GM18868 (cell line): ENCODE measurements around the gene ZC3HAV1.
"Not testable (repeated sequence)": the region's sequence is repeated elsewhere in the genome, so short reads cannot be mapped to it uniquely, and the experiment has no call there.

ENCODE experiments used
- ATAC-seq: cut with Tn5 transposase; IDR thresholded peaks from one replicate; pipeline ENCODE4 v1.9.1; 2021; ENCODE audit warnings: mild to moderate bottlenecking, moderate library complexity; ENCODE audit not compliant: unreplicated experiment

ZC3HAV1 gene

DNA sequence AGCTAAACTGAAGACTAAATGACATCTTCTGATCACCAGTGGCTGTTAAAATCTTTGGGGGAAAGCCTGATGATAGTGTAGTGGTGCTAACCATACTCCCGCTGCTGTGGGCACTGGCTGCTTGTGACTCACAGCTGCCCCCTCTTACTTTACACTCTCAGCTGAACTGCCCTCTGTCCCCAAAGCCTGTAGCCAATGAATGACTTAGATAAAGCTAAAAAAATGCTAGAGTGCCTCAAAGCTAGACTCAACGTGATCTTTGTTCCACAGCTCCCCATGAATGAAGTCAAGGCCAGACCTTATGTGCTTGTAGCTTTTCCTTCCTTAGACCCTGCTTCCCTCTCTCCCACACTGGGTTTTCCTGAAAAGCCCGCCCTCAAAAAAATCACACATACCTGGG, 80.2 kb downstream of the ZC3HAV1 start:
- ATAC-seq, result no peak

DNA sequence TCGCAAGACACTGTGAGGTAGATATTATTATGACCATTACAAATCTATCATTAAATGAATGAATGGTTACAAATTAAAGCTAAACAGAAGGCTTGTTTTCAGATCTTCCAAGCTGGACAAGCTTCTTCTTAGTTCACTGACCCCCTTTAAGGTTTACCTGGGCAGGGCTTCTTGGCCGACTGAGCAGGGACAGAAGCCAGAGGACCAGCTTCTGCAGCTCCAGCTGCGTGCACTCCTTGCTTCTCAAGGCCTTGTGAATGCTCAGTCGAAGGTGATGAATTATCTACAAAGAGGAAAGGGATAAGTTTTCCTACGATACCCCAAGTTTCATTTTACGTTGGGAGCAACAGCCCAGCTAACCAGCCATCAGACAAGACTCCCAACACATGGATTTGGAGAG, 83.0 kb downstream of the ZC3HAV1 start:
- ATAC-seq, result no peak

DNA sequence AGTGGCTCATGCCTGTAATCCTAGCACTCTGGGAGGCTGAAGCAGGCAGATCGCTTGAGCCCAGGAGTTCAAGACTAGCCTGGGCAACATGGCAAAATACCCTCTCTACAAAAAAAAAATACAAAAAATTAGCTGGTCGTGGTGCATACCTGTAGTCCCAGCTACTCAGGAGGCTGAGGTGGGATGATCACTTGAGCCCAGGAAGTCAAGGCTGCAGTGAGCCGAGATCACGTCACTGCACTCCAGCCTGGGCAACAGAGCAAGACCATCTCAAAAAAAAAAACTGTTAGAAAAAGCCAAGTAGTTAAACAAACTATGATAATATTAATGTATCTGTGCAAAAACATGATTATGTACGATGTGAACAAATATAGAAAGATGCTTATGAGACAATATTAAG, 83.7 kb downstream of the ZC3HAV1 start:
- ATAC-seq, result not testable (repeated sequence)

DNA sequence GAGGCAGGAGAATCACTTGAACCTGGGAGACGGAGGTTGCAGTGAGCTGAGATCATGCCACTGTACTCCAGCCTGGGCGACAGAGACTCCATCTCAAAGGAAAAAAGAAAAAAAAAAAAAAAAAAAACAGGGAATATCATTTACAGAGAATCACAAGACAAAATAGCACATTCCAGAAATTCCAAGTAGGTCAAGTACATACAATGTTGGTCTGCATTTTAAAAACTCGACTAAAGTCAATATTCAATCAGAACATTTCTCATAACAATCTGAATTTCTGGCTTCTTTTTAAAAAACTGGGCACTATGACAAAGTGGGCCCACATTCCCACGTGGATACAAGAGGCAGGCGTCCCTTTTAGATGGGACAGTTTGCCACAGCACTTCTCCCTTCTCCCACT, 86.4 kb downstream of the ZC3HAV1 start:
- ATAC-seq, result no peak

DNA sequence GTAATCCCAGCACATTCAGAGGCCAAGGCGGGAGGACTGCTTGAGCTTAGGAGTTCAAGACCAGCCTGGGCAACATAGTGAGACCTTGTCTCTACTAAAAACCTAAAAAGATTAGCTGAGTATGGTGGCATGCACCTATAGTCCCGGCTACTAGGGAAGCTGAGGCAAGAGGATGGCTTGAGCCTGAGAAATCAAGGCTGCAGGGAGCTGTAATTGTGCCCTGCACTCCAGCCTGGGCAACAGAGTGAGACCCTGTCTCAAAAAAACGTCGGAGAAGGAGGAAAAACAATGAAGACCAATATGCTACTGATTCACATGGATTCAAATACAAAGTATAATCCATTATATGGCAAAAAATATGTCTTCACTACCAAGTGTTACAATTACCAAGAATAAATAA, 87.2 kb downstream of the ZC3HAV1 start:
- no peak for ATAC-seq

DNA sequence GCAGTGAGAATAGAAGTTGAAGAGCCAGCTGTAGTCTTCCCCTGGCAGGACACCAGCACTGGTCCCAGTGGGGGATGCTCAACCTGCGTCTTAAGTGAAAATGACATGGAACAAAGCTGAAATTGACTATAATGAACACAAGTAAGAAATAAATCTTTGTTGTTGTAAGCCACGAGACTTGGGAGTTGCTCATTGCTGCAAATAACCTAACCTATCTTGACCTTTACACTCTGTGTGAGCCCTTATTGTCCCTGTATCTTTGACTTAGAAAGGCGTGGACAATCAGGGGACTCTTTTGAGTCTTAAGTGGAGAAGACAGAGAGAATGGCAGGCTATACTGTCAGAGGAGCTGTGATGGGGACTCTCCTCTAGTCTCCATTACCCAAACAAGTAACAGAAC, 90.6 kb downstream of the ZC3HAV1 start:
- ATAC-seq, result no peak

DNA sequence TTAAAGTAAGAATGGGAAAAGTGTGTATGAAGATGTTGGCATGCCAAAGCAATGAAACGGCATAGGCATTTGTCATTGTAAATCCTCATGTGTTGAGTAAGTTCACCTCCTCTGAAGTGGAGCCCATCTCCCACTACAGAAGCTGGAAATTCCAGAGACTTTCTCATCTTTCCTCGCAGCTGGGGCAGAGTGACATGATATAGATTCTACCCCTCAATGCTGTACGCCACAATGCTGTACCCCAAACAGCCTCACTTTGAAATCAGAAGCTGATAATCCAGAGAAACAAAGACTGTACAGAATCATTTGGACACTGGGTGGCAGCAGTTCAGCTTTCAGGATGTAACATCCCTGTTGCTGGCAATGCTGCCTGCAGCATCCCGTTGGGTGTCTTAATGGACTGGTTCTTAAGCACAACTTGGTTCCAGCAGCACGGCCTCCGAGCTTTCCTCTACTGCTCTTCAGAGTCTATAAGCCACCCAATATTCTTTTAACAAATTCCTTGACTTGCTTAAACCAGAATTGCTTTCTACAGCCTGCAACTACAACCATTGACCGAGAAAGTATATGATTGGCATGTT, 92.5 kb downstream of the ZC3HAV1 start:
- ATAC-seq, result peak; percentile 94

DNA sequence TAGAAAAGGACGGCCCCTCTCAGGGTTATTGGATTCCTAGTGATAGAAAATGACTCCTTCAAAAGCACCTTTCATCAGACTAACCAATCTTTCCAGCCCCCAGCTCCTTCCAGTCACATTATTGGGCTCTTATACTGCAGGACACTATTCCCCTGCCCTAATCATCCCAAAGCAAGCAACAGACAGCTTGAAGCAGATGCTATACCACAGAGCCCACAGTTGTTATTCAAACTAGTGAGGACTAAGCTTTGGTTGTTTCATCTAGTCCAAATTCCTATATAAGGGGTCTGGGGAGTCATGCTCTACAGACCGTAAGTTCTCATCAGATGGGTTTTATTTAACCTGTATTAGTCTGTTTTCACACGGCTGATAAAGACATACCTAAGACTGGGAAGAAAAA, 98.1 kb downstream of the ZC3HAV1 start:
- ATAC-seq, result no peak

DNA sequence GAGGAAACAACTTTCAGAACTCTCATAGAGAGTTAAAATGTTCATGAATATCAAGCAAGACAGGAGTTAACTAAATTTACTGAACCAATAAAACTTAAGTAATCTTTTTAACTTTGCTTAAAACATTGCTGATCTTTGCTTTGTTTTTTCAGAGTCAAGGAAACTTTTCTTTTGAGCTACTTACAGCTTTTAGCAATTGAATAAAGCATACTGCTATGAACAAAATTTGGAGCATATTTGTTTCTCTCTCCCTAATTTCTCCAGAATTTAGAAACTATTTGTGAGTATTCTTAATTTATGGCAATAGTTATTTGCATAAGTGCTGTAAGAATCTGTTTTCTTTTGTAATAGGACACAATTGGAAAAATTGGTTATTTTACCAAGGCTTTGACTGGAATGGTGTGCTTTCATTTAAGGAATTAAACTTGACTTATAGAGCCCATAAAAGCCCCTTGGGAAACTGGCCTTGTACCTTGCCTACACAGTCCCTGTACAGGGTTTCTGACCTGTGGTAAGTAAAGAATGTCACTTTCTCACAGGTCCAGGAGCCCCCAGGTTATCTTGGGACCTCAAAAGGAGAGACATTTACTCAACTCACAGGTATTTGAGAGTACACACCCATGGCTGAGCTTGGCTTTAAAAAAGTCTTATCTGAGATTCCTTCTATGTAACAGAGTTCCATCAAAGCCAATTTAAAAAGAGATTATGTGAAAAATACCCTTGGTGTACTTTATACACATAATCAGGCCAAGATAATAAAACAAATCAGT, 105.0 kb downstream of the ZC3HAV1 start:
- no peak for ATAC-seq

DNA sequence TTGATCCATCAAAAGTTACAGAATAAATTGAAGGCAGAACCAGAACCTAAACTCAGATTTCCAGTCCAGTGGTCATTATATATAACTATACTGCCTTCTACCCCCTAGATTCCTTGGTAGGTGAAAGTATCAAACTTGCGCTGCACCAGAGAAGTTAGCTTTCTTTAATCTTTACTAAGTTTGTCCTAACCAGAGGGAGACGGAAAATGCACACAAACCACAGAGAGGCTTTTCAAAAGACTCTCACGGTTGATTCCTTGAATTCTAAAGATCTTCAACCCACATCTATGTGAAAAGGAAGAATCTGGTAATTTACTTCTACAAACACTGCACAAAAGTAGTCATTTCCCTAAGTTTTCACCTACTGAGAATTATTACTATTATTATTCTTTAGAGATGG, 110.1 kb downstream of the ZC3HAV1 start:
- ATAC-seq, result no peak
